SKM-1 treated with dmso at 0.1 percent for 144 hours (cell line): Measurements from ENCODE around the gene PDSS2.
"Not testable (repeated sequence)": the region's sequence is repeated elsewhere in the genome, so short reads cannot be mapped to it uniquely, and the experiment has no call there.

Experiments
- DNase-seq: peaks from one replicate; lab custom pipeline; 2025; ENCODE audit not compliant: unreplicated experiment; lab: John Stamatoyannopoulos, UW

PDSS2 gene

GRCh38 chr6:107221519-107221918, 237.8 kb downstream of the PDSS2 start:
- DNase-seq: no peak

DNA sequence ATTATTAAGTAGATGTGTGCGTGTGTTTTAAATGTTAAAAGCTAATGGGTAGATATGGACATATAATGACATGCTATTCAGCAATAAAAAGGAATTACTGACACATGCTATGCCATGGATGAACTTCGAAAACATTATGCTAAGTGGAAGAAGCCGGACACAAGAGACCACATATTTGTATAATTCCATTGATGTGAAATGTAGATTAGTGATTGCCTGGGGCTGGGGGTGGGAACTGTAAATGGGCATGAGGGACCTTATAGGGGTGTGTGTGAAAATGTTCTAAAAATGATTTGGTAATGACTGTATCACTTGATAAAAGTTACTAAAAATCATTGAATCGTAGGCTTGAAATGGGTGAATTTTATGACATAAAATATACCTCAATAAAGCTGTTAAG, 239.5 kb downstream of the PDSS2 start:
- DNase-seq: no peak

- no peak for DNase-seq
Observed at GRCh38 chr6:107218142-107218541, 241.2 kb downstream of the PDSS2 start.

GRCh38 chr6:107217248-107217647, 242.1 kb downstream of the PDSS2 start:
- no peak for DNase-seq

- DNase-seq: no peak
Observed at GRCh38 chr6:107216197-107216933, 243.0 kb downstream of the PDSS2 start.

GRCh38 chr6:107215334-107215733, 244.0 kb downstream of the PDSS2 start:
- DNase-seq: no peak

DNA sequence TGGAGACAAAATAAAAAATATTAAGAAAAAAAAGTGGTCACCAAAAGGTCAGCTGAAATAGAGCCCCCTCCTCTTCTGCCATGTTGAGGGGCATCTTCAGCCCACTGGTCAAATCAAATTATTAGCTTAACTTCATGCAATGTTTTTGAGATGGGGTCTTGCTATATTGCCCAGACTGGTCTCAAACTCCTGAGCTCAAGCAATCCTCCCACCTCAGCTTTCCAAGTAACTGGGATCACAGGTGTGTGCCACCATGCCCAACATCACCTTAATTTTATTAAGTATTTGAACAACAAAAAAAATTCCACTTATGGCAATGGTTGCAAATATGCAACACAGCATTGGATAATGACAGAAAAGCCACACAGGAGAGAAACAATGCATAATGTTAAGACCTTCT, 244.7 kb downstream of the PDSS2 start:
- DNase-seq: no peak

DNA sequence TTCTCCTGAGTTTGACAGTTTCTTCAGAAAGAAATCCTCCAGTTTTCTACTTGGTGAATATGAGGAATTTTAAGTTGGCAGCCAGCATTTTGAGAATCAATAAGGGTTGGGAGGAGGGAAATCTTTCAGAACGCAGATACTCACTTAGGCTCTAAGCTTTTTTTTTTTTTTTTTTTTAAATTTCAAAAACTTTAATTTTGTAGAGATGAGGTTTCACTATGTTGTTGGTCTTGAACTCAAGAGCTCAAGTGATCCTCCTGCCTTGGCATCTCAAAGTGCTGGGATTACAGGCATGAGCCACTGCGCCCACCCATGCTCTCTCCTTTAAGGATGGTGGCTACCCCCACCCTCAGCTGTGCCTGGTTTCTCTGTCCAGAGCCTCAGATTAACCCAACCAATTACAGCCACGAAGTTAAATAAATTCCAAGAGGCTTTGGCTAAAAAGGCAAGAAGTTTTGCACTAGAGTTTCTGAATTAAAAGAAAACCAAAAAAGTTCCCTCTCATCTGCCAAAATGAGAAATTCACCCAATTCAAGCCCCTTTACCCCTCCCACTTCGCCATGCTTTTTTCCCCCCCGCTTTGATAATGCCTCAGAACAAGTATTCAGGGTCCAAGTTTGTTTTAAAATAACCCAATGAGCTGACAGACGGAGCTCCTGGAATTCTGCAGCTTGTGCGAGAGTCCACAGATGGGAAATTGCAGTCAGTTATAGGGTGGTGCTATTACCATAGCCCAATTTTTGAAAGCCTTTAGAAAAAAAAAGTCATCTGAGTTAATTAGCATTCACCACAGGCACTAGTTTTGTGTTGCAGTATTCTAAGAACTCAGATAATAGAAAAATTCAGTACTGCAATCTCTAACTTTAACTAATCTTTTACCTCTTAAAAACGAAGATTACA, 249.7 kb downstream of the PDSS2 start:
- no peak for DNase-seq

- DNase-seq: no peak
Observed at GRCh38 chr6:107207251-107207873, 252.0 kb downstream of the PDSS2 start.

- no peak for DNase-seq
Observed at GRCh38 chr6:107205058-107205998, 254.0 kb downstream of the PDSS2 start.

DNA sequence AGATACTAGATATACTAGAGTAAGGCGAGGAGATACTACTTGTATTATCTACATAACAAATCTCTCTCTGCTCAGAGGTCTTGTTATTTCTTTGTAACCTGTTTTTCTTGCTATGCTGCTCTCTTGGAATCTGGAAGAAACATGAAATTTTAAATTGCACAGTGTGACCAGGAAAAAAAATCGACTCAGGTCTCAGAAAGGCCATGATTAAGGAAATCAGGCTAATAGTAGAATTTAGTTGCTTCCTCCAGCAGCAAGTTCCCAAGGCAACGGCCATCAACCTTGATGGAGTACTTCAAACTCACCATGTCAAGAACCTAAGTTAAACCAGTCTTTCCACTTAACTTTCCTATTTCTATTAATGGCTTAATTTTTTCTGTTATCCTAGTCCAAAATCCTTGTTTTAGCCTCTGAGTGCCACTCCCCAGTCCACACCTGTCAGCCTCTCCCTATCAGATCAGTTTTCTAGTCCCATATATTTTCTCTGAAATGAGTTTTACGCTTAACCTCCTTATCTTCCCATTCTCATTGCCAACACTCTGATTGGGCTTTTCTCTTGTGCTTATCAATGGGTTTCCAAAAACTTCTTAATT, 256.4 kb downstream of the PDSS2 start:
- no peak for DNase-seq

- DNase-seq: no peak
Observed at GRCh38 chr6:107198631-107199416, 260.5 kb downstream of the PDSS2 start.

GRCh38 chr6:107196152-107196551, 263.2 kb downstream of the PDSS2 start:
- no peak for DNase-seq

DNA sequence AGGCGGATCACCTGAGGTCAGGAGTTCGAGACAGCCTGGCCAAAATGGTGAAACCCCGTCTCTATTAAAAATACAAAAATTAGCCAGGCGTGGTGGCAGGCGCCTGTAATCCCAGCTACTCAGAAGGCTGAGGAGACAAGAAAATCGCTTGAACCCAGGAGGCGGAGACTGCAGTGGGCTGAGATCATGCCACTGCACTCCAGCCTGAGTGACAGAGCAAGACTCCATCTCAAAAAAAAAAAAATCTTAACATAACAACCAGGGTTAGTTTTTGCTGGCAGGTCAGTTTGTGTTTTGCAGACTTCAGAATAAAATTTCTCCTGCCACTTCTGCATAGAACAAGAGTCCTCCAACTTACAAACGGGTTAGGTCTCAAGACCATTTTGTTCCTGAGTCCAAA, 264.6 kb downstream of the PDSS2 start:
- DNase-seq: not testable (repeated sequence)

GRCh38 chr6:107192830-107193229, 266.5 kb downstream of the PDSS2 start:
- DNase-seq: no peak

- DNase-seq: no peak
Observed at GRCh38 chr6:107187630-107188029, 271.7 kb downstream of the PDSS2 start.

DNA sequence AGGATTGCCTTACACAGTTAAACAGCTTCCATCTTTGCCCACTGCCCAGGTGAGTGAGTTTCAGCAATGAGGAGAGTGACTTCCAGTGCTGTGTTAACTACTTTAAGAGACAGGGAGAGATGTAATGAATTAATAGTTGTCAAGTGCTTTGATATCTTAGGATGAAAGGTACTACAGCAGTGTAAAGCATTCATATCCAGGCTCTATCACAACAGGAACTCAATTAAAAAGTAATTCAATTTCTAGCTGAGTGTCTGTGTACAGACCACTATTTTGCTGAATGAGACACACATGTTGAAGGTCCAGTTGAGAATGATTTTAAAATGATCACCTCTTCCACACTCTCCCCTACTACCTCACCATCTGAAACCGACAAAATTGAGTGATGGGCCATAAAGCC, 273.3 kb downstream of the PDSS2 start:
- DNase-seq: no peak

- no peak for DNase-seq
Observed at GRCh38 chr6:107185391-107185970, 273.9 kb downstream of the PDSS2 start.

DNA sequence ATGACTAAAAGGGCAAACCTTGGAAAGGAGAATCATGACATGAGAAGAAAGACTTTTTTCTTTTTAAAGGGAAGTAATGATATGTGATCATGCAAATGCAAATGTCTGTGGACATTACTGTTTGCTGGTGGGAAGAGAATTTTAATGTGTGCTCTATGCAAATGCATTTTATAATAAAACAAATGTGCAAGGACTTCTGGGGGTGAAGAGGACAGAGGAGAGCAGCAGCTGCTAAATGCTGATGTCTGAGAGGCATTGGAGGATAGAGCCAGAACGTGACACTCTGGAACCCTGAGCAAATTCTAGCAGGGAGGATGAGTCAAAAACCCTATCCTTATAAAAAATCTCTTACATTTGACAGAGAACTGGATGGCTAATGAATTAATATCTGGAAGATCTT, 274.9 kb downstream of the PDSS2 start:
- no peak for DNase-seq
